NCI-H2227 (cell line): ENCODE data around the gene PDIA5.
A peak's percentile ranks its signal among the peaks of the same experiment; 100 is the strongest.
"Not testable (repeated sequence)": the region's sequence is repeated elsewhere in the genome, so short reads cannot be mapped to it uniquely, and the experiment has no call there.

Experiments used
- DNase-seq: peaks from one replicate; lab custom pipeline; 2025; ENCODE audit not compliant: unreplicated experiment; lab: John Stamatoyannopoulos, UW

PDIA5 gene

DNA sequence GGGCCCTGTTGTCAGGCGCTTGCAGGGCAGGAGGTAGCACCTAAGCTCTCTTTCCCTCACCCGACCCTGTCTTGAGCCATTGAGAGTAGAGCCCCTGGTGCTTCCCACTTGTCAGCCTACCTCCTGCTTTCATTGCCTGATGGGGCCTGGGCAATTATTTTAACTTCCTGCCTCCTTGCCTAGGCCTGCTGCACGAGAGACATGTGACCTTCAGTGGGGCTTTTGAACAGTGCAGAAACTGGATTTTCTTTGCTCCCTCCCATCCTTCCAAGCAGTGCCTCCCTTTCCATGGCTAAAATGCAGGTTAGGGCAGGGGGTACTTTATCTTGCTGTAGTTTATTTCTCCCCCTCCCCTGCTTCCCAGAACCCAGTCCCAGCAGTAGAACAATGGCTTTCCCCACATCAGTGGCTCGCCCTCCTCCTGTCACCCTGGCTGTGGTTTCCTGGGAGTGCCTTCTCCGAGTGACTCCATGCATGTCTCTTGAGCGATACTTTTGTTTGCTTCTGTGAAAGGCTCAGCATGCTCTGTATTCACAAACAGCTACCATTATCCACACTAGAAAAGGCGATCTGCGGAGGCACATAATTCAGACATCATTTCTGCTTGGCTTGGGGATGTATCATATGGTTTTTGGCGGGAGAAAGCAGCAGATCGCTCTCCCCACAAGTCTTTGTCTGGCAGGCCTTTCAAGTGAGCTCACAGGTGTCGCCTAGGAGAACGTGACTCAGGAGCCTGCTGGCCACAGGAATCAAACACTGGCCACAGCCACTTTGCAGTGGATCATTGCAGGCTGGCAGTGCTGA lies 24.1 kb downstream of the PDIA5 start:
- DNase-seq = no peak

DNA sequence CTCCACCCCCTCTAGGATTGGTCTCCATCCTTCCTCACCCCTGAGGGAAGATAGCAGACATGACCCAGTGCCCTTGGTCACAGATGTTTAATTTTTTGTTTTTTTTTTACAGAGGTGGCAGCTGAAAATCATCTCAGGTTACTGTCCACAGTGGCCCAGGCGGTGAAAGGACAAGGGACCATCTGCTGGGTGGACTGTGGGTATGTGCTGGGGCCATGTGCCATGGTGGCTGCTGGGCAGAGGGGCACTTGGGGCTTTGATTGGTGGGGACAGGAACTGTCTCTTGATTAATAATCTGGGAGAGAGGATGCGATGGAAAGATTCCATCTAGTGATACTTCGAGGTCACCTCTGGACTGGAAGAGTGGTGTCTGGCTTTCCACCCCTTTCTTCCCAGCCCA lies 25.4 kb downstream of the PDIA5 start:
- DNase-seq = no peak

DNA sequence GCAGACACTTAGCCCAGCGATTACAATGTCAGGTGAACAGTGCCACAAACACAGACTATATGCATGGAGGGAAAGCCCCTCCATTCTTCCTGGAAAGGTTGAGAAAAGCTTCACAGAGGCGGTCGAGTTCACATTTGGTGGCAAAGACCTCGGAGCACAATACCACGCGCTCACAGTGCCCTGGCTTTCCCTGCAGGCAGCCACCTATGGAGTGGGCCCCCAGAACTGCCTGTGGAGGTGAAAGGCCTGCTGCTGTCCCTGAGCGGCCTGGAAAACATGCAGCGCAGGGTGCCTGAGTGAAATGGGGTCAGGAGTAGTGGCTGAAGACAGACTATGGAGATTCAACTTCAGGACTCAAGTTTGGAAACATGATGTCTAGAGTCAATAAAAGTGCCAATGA lies 26.9 kb downstream of the PDIA5 start:
- no peak for DNase-seq

DNA sequence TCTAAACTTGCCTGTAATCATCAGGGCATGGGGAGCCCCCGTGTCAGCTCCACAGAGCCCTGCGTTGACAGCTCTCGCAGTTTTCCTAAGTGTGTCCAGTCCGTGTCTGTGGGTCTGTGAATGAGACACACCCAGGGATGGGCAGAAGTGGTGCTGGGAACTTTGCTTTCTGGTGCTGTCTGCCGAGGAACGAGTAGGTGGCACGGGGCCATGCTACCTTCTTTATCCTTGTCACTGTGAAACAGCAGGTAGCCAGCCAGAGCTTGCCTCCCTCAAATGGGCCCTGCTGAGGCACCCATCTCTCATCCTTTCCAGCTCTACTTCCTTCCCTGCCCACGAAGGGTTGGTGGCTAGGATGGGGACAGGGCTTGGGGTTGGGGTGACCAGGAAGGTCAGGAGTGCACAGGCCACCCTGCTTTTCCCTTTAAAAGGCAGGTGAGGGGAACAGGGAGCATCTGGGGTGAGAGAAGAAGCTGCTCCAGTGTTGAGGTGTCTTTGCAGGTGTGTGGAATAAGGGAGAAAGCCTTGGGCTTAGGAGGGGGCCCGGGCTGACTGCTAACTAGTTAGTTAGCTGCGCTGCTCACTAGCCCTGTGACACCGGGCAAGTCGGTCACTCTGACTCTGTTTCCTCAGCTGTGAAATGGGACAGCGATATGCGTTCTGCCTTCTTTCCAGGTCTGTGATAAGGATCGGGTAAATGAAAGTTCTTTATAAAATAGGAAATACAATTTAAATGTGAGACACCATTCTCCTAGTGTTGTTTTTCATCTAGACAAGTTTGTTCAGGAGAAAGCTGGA lies 27.9 kb downstream of the PDIA5 start:
- no peak for DNase-seq

DNA sequence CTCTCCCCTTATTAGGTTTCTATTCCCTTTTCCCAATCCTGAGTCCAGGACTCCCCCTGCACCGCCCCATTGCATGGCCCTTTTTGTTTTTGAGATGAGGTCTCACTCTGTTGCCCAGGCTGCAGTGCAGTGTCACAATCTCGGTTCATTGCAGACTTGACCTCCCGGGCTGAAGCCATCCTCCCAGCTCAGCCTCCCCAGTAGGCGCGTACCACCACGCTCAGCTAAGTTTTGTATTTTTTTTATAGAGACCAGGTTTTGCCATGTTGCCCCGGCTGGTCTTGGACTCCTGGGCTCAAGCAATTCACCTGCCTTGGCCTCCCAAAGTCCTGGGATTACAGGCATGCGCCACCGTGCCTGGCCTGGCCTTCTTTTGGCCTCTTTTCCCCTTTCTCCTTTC lies 29.3 kb downstream of the PDIA5 start:
- no peak for DNase-seq

DNA sequence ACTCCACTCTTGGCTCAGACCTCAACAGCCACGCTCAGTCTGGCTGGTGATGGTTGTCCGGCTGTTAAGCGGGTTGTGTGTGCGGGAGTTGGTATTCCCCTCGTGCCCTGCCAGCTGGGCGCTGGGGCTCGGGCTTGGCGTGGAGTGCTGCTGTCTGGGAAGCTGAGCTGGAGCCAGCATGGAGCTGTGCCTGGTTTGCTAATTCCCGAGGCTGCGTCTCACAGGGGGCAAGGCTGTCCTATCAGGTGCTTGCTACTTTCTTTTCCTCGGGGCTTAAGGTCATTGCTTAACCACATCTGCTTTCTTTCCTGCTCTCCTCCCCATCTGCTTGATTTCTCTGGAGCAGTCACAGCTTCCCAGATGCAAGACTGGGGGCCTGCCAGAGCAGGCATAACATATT lies 29.9 kb downstream of the PDIA5 start:
- DNase-seq = no peak

DNA sequence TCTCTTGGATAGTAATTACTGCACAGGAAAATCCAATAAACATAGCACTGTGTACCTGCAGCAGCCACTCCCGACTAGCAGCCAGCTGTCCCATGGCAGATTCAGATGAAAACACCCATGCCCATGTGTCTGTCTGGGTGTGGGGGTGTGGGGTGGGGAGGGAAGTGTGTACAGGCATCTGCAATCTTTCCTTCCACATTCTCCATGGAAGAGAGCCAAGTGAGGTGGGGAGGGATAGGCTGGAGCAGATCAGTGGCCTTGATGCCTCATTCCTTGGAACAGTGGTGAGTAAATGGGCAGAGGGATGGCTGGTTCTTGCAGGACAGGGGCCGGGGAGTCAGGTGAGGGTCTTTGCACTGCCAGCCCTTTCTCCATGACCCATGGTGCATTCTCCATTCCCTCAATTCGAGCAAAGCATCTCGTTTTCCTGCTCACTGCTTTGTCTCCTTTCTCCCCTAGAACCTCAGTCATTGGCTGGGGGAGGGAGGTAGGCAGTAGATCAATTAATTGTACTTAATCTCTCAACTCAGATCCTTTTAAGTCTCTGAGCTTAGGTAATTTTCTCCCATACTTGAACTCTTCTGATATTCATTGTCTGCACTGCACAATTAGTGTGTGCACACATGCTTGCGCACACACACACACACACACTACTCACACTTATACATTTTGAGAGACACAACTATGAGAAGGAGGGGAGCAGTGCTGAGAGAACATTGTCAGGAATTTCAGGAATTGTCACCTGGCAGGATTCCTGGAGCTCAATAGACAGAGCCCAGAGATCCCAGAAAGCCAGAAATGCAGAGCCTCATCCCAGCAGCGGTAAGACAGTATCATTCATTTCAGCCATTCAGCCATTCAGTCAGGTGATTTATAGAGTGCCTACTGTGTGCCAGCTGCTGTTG lies 31.9 kb downstream of the PDIA5 start:
- no peak for DNase-seq

DNA sequence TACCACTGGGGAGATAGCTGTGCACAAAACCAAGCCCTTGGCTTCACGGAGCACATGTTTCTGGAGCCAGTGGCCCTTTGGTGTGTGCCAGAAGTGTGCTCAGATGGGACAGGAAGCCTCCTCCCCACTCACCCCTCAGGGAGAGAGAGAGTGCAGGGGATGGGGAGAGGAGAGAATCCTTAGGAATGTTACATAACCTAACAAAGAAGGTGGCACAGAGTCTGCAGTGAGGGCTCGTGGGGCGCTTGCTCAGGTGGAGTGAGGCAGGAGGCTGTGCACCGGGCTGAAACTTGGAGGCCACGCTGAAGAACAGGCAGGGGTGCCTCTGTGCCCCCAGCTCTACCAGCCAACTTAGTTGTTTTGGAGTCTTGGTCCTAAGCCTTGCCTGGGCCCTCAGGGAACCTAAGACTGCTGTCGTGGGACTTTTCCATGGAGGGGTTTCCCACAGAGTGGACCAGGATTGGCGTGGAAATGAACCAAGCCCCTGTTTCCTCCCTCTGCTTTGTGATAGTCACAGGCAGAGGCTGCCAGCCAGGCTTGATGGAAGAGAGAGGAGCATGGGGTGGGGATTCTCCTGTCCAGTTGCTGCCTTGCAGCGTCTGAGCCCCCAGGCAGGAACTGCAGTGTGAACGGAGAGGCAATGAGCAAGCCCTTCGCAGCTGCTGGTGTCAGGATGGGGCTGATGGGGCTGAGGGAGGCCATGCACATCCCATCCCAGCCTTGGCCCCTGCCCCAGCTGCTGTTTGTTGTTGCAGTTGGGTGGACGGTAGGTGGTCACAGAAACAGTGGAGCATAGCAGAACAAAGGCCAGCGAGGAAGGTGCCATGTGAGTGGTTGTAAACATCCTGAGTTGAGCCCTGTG lies 32.7 kb downstream of the PDIA5 start:
- no peak for DNase-seq

DNA sequence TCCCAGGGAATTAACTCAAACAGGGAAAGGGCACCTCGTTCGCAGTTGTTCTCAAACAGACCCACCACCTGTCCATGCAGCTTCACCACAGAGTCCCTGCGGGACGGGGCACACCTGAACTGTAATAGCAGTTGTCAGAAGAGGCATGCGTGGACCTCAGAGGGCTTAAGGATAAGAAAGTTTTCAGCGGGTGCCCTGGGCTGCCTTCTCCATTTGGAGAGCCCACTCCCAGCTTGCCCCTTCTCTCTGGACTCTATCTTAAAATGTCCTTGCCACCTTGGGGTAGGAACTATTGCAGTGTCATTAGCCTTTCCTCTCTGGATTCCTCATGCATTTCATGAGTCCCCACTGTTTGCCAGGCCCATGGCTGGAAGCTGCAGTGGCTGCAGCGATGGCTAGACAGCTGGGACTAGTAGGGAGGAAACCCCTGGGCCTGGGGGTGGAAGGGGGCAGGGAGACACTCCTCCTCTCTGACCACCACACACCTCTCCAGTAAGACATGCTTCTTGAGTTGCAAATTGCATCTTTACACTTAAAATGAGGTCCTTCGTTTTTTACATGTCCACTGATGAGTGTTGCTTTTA lies 33.5 kb downstream of the PDIA5 start:
- no peak for DNase-seq

DNA sequence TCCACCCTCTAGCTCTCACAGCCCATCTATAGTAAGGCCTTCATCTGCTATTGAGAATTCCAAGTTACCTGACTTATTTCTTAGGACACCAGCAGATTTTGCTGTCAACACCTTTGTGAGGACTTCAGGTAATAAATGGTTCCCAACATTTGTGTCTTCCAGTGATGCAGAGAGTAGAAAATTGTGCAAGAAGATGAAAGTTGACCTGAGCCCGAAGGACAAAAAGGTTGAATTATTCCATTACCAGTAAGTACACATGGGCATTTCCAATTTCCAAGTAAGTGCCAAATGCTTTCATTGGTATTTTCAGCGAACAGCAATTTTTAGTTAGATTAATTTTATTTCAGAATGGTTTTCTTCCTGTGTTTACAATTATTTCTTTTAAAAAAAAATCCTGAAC lies 35.4 kb downstream of the PDIA5 start:
- DNase-seq = no peak

DNA sequence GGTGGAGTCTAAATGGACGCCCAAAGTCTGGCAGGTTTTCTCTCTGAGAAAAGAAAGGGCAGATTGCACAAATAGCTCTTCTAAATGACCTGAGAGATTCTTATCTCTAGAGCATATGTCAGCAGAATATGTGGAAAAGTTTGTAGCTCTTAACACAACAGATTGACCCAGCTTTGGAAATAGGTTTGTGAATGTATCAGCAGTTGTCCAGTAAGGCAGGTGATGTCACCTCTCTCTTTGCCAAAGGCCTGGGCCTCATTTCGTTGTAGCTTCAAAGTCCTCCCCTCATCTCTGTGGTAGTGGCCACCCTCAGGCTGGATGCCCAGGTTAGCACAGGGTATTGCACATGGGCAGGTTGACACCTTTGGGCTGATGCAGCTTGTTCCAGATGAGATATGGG lies 36.0 kb downstream of the PDIA5 start:
- no peak for DNase-seq

DNA sequence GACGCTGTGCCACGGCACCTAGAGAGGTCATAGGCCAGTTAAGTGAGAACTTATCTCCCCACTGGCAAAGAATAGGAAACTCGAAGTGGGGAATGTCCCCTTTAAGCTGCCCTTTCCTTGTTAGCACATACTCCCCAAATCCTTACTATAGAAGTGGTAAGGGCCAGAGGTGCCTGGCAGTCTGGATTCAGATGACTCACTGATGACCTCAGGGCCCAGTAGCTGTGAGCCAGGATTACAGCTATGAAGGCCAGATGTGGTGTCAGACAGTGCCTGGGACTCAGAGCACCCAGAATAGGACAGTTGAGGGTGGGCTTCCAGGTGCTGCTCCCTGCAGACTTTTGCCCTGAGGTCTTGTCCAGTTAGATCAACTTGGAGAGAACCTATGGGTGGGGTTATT lies 37.7 kb downstream of the PDIA5 start:
- no peak for DNase-seq

DNA sequence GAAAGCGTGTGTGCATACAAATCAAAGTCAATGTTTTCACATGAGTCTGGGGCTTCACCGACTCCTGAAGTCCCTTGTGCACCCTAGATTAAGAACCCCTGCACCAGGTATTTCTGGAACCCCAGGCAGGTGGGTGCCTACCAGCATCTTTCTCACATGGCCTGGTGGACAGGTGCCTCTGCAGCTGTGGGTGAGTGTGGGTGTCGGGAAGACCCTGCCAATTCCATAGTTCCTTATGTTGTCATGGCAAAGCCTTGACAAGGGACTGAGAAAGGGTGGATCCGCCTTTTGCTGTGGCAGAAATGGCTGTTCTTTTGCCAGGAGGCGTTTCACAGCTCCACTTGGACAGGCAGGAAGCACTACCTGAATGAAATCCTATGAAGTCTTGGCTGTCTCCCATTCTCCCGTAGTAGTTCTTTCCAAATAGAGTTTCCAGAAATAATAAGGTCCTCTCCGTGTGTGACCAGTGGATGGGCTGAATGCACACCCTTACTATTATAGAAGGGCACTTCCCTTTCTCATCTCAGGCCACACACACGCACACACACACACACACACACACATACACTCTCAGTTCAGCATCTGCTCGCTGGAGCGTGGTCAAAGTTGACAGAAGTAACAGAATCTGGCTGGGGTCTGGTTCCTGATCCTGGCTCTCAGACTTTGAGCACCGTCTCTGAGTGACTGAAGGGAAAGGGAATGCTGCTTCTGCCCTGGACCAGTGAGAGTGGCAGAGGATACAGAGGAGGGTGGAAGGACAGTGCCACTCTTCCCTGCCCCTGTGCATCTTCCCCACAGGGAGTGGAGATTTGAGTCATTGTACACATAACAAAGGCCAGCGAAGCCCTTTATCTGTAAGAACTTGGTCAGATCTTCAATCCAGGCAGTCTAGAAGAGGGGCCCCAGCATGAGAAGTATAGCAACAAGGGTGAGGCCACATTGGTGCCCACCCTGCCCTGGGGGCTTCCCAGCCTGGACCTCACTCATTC lies 38.7 kb downstream of the PDIA5 start:
- no peak for DNase-seq

DNA sequence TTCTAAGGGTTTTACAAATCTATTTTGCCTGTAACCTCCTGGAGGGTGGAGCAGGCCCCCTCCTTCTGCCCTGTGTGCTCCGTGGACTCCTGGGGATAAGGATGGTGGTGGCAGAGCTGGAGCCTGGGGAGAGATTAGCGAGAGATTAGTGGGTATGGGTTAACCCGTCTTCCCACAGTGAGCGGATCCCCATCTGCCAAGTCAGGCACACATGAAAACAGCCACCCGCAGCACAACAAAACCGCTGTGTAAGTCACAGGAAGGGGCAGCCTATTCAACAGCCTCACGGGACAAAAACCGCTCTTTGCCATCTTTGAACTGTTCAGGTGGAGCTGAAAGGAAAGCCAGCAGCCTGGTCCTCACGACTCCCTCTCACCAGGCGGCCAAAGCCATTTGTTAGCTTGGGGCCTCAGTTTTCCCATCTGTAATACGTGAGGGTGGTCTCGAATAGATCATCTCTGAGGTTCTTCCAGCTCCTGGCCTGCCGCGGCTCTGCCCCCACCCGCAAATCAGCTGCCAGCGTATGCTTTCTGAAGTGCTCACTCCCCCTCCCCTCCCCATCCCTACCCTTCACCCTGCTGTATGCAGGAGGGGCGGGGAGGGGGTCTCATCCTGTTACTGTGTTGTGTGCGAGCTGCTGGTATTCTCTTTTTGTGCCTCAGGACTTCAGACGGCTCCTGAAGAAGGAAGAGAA lies 43.6 kb downstream of the PDIA5 start:
- DNase-seq = peak; percentile 11

DNA sequence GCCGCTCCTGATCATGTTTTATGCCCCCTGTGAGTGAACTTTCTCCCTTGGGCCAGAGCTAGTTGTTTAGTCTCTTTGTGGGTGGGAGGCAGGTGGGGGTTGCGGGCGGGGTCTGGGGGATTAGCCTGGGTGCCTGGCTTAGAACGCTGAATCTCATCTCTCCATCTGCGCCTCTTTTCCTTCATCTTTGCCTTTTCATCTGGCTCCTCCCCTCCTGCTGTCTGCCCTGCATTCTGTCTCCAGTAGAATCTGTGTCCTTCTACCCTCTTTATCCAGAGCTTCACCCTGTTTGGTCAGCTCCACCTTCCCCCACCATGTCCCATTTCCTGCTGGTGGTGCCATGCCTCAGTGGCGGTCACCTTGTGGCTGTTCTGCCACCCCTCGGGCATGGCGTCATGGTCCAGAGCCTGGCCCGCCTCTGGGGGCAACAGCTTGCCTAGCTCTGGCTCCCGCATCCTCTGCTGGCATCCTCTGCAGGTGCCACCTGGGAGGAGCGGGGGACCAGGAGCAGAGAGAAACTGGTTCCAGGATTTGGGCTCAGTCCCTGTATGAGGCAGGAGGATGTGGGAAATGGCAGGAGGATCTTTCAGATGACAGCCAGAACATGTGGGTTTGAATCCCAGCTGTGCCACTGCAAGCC lies 44.3 kb downstream of the PDIA5 start:
- no peak for DNase-seq

DNA sequence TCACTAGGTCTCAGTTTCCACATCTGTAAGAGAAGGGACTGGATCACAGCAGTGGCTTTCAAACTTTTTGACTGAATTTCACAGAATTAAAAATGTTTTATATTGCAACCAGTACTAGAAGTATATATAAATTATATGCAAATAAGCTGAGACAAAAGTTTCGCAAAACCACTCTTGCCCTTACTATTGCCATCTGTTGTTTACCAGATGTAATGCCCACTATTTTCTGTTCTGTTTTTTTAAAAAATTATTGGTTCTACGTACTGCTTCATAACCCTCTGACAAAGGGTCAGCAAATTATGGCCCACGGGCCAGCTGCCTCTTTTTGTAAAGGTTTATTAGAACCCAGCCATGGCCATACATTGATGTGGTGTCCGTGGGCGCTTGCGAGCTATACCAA lies 44.8 kb downstream of the PDIA5 start:
- no peak for DNase-seq

DNA sequence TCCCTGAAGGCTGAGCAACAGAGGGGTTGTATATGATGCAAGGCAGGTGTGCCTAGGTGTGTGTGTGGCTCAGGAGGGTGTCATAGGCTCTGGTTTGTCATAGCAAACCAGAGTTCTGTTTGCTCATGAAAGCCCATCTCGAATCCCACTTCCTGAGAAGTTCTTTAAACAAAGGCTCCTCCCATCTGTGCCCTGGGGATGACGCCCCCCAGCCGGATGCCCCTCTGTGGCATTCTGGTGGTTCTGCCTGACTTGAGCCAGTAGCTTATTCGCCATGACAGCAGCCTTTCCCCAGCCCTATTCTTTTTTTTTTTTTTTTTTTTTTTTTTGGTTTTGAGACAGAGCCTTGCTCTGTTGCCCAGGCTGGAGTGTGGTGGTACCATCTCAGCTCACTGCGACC lies 45.4 kb downstream of the PDIA5 start:
- DNase-seq = no peak

DNA sequence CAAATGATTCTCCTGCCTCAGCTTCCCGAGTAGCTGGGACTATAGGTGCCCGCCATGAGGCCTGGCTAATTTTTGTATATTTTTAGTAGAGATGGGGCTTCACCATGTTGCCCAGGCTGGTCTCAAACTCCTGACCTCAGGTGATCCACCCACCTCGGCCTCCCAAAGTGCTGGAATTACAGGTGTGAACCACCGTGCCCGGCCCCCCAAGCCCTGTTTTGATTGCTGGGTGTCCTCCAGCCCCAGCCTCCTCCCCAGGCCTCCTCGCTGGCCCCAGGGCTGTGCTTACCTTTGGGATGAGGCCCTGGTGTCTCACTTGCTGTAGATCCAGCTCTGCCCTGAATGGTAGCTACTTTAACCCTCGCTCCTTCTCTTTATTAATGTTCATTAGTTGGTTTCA lies 45.8 kb downstream of the PDIA5 start:
- not testable (repeated sequence) for DNase-seq
